ENCODE measurements around the gene ZBTB26.
"Not testable (repeated sequence)": the region's sequence is repeated elsewhere in the genome, so short reads cannot be mapped to it uniquely, and the experiment has no call there.

The ZBTB26 gene

DNA sequence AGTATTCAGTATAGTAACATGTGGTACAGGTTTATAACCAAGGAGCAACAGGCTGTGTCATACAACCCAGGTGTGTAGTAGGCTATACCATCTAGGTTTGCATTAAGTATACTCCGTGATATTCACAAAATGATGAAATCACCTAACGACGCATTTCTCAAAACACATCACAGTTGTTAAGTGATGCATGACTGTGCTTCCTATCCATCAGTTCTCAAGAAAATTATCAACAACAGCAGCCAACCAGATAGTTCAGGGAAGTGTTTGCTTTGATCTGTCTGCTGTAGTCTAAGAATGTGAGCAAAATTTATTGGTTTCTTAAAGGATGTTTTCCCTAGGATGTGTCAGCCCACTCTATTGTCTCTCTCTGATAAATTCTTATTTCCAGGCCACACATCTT lies 7.4 kb downstream of the ZBTB26 start:
- no peak for ATAC-seq
- DNase-seq: no peak

DNA sequence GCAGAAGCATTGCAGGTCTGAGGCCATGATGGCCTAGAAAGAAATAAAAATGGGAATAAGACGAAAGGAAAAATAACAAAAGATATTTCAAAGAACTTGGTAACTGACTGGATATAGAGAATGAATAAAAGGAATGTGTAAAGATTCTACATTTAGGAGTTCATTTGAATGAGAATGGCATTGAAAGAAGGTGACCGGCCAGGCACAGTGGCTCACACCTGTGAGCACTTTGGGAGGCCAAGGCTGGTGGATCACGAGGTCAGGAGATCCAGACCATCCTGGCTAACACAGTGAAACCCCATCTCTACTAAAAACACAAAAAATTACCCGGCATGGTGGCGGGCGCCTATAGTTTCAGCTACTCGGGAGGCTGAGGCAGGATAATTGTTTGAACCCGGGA lies 8.6 kb downstream of the ZBTB26 start:
- ATAC-seq: no peak
- no peak for DNase-seq

DNA sequence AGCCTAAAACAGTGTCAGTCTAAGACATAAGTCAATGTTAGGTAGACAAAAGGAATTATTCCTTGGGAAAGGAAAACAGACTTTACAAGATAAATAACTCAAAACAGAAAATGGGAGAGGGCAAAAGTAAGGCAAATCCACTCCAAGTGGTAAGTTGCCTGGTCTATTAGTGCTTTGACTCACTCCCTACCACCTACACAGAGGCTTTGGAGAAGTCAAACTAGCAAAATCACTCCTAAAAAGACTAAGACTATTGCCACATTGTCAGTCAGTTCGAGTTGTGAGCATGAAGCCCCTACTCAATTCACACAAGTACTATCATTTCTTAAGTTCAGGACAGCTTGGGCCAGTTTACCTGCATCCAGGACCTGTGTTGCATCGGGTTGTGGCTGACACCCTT lies 13.0 kb downstream of the ZBTB26 start:
- DNase-seq: no peak
- ATAC-seq: no peak

DNA sequence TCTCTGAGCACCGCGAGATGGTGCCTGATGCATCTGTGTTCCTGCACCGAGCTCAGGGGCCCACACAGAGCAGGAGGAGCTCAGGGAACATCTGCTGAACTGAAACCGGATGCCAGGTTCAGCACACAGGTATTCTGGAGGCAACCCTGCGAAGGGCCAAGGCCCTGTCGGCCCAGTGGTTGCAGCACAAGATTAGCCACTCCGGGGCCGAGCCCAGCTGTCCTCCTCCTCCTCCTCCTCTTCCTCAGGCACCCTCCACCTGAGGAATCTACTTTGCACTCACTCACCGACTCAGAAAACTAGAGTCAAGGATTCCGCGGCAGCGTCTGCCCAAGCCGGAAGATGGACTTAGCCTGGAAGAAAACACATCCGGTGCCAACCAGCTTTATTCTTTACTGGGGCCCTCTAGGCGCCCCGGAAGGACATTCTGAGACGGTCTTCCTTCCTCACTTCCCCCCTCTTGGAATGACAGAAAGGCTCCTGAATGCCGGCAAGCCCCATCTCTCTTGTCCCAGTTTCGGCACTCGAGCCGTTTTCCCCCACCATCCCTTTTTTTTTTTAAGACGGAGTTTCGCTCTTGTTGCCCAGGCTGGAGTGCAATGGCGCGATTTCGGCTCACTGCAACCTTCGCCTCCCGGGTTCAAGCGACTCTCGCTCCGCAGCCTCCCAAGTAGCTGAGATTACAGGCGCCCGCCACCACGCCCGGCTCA lies 18.2 kb downstream of the ZBTB26 start, which contains the start of gene ZBTB6:
ZBTB6 (minus strand) TSS at position 360 of the 710 bp plus-strand sequence. CDS start 1,251 bp downstream, outside the sequence.
- DNase-seq (peak; percentile 71), ATAC-seq (peak; percentile 97)

DNA sequence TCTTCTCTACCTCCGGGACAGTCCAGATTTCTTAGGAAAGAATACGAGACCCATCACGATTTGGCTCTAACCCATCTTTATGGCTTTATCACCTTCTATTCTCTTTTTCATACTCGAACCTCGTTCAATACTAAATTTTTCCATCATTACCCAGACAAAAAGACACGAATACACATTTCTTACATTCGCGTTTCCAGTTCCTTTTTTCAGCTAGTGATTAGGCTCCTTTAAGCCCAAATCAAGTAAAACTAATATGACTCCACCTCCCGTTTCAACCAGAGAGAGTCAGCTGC lies 18.7 kb downstream of the ZBTB26 start:
- DNase-seq (no peak), ATAC-seq (no peak)

DNA sequence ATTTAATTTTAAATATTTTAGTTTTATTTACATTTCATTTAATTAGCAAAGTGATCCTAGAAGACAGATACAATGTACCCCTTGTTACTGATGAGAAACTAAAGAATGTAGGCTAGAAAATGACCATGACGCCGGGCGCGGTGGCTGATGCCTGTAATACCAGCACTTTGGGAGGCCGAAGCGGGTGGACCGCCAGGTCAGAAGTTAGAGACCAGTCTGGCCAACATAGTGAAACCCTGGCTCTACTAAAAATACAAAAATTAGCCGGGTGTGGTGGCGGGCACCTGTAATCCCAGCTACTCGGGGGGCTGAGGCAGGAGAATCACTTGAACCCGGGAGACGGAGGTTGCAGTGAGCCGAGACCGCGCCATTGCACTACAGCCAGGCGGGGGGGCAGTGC lies 25.2 kb downstream of the ZBTB26 start:
- ATAC-seq, DNase-seq: not testable (repeated sequence)

DNA sequence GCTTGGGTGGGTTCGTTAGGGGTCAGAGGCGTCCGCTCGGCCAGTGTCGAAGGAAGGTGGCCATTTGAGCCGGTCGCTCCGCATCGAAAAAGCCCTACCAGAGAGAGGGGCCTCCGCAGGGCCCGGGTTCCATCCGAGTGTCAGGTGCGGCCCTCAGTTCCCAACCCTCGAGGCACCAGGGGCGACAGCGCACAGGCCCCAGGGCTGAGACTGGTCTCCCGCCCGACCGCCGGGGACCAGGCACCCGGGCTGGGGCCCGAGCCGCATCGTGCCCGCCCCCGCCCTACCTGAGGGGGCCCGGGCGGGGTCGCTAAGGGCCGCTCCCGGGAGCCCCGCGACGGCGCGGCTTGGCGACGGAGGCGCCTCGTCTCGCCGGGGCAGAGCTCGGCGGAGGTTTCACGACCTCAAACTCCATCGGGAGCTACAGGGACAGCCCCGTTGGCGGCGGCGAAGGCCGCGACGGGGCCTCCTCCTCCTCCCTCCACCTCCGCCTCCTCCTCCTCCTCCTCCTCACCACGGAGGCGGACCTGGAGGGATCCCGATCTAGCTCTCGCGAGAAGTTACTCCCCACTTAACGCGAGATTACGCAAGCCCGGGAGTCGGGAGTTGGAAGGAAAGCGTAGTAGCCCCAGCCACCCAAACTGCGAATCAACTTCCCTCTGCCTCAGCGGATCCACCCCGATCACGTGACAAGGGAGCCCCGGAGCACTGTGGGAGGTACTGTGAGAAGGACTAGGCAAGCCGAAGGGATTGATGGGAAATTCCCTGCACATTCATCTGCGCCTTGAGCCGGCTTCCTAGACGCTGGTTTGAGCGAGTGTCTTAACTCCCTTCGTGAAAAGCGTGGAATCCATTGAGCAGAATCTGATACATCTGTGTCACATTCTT lies 26.2 kb downstream of the ZBTB26 start, which contains the start of gene RC3H2:
RC3H2 (minus strand) TSS at position 537 of the 888 bp plus-strand sequence. CDS start 7,850 bp downstream, outside the sequence.
- ATAC-seq (peak; percentile 93), DNase-seq (peak; percentile 95)

DNA sequence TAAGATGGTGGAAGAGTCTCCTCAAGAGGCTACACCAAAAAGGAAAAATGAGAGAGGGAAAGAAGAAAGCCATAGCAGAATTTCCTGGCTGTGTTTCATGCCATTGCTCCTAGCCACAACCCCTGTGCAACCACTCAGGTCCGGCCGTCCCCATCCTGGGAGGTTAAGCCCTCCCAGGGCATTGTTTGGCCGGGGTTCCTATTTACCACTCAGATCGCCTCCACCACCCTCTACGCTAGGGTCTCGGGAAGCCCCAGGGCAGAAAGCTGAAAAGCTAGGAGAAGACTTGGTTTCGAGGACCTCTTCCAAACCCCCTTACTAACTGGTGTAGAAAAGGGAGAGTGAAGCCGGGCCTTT lies 26.9 kb downstream of the ZBTB26 start:
- DNase-seq (peak; percentile 44), ATAC-seq (peak; percentile 10)

DNA sequence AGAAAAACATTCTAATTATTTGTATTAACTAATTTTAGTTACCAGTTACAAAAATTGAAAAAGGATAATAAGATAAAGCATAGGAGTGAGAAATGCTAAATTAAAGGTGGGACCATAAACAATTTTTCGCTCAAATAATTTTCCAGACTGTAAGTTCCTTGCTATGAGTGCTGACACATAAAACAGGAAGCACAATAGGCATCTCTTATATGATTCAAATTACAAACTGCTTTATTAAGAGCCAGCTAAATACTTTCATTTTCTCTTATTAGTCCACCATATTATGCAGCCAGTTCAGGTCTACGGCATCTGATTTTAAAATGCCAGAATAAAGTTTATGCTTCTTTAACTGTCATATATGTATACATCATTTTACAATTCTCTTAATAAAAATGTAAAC lies 30.5 kb downstream of the ZBTB26 start:
- DNase-seq (no peak), ATAC-seq (no peak)

DNA sequence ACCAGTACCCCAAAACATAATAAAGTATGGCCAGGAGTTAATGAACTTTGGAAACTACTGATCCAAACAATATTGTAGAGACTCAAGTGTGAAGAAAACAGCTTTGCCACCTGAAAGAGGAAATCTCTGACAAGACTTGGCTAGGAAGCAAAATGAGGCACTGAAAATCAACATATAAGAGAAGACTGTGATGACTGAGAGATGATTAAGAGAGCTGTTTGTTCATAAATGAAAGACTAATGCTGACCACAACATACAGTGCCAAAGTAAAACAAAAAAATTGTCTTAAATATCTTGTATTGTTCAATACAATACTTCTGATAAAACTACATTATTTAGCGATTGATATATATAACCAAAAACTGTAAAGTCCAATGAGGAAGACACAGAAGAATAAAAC lies 33.3 kb downstream of the ZBTB26 start:
- DNase-seq: no peak
- ATAC-seq: no peak

DNA sequence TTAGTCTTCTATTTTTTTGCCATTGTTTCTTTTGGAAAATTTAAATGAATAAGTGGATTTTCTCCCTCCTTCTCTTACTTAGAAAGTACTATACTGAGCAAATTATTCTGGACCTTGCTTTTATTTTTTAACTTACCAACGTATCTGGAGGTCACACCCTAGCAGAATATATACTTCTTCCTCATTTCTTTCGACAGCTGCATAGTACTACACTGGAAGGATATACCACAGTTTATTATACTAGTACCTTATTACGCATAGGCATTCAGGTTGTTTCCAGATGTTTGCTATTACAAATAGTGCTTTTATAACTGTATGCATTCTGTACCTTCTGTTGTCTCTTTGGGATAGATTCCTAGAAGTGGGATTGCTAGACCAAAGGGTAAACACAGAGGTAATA lies 42.8 kb downstream of the ZBTB26 start:
- DNase-seq (no peak), ATAC-seq (no peak)

DNA sequence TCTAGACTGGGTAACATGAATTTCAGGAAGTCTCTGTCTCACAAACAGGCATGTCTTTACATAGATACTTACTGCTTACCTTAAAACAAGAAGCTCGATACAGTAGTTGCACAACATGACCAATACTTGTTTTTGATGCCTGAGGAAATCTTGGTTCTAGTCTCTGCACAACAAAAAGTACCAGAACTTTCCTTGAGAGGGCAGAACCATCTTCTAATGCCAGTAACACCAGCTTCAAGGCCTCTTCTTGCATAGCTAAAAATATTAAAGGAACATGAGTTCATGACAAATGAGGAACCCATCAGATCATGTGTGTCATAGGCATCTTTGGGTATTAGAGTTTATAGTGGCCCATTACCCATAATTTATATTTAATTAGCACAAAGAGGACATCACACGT lies 48.2 kb downstream of the ZBTB26 start:
- no peak for DNase-seq
- ATAC-seq: no peak

DNA sequence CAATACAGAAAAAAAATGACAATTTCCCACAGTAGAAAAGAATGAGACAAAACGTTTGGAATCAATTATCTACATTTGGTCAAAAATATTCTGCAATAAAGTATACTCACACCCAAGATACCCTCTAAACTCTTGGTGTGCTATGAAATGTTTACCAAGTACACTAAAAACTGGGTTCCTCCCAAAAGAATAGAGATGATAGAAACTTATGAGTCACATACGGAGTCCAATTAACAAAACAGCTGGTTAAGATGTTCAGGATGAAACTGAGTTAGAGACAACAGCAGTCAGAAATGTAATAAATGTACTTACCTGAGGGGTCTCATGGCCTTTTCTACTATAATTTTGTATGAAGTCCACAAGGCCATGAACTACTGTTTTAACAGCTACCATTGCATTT lies 51.9 kb downstream of the ZBTB26 start:
- no peak for ATAC-seq
- DNase-seq: no peak

DNA sequence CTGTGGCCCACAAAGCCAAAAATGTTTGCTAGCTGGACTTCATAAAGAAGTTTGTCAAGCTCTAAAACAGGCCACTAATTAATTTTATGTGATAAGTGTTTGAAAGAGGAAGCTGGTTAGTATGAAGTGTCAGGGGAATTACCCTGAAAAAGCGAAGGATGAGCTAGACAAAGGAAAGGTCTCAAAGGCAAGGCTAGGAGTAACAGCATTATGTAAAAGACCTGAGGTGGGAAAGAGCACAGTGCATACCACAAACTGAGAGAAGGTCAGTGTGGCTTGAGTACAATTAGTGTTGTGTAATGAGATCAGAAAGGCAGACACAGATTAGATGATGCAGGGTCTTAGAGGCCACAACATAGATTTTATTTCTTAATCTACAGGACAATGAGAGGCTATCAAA lies 55.8 kb downstream of the ZBTB26 start:
- ATAC-seq (peak; percentile 36), DNase-seq (no peak)

DNA sequence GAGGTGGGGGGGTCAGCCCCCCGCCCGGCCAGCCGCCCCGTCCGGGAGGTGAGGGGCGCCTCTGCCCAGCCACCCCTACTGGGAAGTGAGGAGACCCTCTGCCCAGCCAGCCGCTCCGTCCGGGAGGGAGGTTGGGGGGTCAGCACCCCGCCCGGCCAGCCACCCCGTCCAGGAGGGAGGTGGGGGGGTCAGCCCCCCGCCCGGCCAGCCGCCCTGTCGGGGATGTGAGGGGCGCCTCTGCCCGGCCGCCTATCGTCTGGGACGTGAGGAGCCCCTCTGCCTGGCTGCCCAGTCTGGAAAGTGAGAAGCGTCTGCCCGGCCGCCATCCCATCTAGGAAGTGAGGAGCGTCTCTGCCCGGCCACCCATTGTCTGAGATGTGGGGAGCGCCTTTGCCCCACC lies 64.0 kb downstream of the ZBTB26 start:
- DNase-seq, ATAC-seq: not testable (repeated sequence)

DNA sequence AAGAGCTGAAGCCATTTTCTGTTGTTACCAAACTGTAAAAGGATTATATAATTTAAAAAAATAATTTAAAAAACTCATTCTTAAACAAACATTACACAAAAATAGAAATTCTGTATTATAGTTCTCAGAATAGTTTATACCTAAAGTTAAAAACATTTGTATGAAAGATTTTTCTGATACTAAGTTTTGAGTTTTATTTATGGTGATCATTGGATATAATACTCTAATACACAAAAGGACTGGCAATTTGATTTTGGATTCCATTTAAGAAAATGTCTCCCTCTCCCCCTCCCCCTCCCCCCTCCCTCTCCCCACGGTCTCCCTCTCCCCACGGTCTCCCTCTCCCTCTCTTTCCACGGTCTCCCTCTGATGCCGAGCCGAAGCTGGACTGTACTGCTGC lies 65.2 kb downstream of the ZBTB26 start:
- no peak for DNase-seq

More for the DNA sequence above, 65.2 kb downstream of the ZBTB26 start:
- no peak for ATAC-seq

All from stimulated activated naive CD8-positive, alpha-beta T cell treated with anti-CD3 and anti-CD28 coated beads, Interleukin-15, Interleukin-2, amounts not matched to agents 100 U/mL and 50 U/mL, for 24 hours (primary cell).